Ectodermal cell (in vitro differentiated cells): ENCODE data around the gene IPO8.

Experiments
- H3K27ac ChIP-seq: 2 replicates; pipeline ENCODE4 v1.7.0; 2013; ENCODE audit warnings: mild to moderate bottlenecking, low read depth, low read length; ENCODE audit not compliant: insufficient read depth, poor library complexity, severe bottlenecking
- H3K27me3 ChIP-seq: 2 replicates; pipeline ENCODE4 v1.7.0; 2013; ENCODE audit warnings: mild to moderate bottlenecking, low read length; ENCODE audit not compliant: insufficient read depth, control insufficient read depth, poor library complexity, severe bottlenecking
- H3K36me3 ChIP-seq: one replicate; pipeline ENCODE4 v1.7.0; 2013; ENCODE audit warnings: low read length; ENCODE audit not compliant: control insufficient read depth, insufficient read depth
- H3K4me1 ChIP-seq: one replicate; pipeline ENCODE4 v1.7.0; 2013; ENCODE audit warnings: low read length; ENCODE audit not compliant: control insufficient read depth, insufficient read depth
- H3K4me3 ChIP-seq: 2 replicates; pipeline ENCODE4 v1.7.0; 2013; ENCODE audit warnings: low read depth, low read length, control low read depth; ENCODE audit not compliant: insufficient read depth
- H3K9me3 ChIP-seq: 2 replicates; pipeline ENCODE4 v1.7.0; 2013; ENCODE audit warnings: mild to moderate bottlenecking, low read length, moderate library complexity; ENCODE audit not compliant: control insufficient read depth
- WGBS, 2 experiments: methylation state at CpG; one replicate each; pipeline ENCODE4 v1.1.7; 2013; ENCODE audit warnings: missing lambda C conversion rate in 2 of 2; 5-methylcytosine and 5-hydroxymethylcytosine counted together

IPO8 gene

DNA sequence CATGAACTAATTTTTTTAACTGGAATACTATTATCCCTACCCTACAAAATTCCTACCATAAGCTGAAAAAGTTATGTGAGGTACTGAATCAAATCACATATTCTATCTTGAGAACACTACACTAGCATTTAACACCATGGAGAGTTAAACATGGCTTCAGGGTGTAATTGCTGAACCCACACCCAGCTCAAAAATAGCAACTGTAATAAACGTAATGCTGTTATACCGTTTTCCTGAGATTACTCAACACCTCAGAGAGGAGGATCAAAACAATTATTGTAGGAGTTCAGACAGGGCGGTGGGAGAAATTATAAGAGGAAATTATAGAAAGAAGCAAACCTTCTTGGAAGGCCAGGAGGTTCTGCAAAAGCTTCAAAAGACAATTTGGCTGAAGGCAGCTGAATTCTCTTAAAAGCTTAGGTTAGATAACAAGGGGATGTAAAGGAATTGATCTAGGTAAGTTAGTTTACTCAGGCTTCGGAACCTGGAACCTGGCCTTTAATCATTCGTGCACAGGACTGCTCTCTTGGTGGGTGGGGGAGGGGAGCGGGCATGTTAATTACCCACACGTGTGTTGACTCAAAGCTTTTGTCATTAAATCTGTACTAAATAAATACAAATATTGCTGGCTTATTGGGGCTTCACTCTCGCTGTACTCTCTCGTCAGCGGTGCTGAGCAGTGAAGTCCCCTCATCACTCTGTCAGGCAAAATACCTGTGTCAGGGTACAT is 12.1 kb upstream of the IPO8 start:
- WGBS, 2 experiments: 88 to 89% methylated on average over 9 to 10 of the region's 10 CpGs
- Histone ChIP-seq H3K27ac (no peak overlapping the region), H3K9me3 (no peaks in the 10 kb centered on the region), H3K4me1 (no peaks in the 10 kb centered on the region), H3K36me3 (peaks cover 4% of the 10 kb centered on the region), H3K4me3 (no peak overlapping the region), H3K27me3 (no peaks in the 10 kb centered on the region)

DNA sequence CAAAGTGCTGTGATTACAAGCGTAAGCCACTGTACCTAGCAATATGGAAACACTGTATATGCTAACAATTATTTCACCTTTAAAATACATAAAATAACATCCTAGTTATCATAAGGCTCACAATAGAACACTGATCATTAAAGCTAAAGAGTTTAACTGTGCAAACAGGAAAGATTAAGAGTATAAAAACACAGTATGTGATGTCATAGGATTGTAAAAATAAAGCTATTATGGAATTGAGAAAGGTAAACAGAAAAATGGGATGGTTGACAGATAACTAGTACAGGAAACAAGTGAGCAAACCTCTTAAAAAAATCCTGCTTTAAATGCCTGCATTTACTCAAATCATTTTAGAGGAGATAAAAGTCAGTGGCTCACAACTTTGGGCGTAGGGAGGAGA is 10.8 kb upstream of the IPO8 start:
- 93 to 100% methylated on average over 1 to 2 of the region's 2 CpGs for WGBS, 2 experiments
- Histone ChIP-seq H3K9me3 (no peaks in the 10 kb centered on the region), H3K27ac (no peak overlapping the region), H3K27me3 (no peaks in the 10 kb centered on the region), H3K36me3 (peaks cover 2% of the 10 kb centered on the region), H3K4me3 (no peak overlapping the region), H3K4me1 (no peaks in the 10 kb centered on the region)

DNA sequence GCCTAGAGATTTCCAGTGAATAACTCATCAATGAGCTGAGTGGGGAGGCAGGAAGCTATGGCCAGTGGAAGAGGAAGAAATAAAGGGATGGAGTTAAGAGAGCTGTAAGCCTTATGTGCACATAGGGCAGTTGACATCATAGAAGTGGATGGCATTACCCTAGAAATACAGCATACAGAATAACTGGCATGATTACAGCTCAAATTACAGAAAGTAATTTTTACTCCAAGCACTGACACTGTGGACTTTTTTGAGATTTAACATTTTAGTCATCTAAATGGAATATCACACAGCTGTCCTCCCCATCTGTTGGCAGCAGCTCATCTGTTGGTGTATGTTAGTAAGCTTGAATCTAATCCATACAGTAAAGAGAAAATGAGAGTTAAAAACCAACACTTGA is 5.4 kb upstream of the IPO8 start:
- Histone ChIP-seq H3K4me1 (no peaks in the 10 kb centered on the region), H3K4me3 (no peak overlapping the region), H3K9me3 (no peaks in the 10 kb centered on the region), H3K27ac (no peak overlapping the region), H3K36me3 (no peaks in the 10 kb centered on the region), H3K27me3 (no peaks in the 10 kb centered on the region)

DNA sequence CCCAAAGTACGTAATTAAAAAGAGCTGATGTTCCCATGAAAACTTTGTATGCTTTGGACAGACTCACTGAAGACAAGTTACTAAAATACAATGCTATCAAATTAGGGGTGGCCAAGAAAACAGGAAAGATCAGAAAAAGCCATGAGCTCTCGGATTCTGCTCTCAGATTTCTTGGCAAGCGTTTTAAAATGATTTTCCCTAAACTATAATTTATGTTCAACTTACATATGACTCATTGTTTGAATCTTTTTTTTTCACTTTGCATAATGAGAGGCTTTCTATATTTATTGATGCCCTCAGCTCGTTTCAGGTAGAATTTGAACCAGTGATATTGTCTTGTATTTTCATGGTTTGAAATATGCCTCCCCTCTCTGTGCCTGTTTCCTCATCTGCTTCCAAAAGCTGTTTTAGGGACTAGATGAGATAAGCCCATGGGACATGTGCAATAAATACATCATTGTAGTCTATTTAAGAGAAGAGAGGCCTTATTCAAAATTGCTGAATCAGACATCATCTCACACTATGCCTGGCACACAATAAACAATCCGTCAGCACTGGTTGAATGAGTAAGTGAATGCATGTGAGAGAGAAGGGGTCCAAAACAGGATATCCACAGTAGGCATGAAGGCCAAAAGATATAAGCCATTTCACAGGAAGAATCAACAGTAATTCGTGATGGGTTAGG is 4.7 kb upstream of the IPO8 start:
- no peak overlapping the region for H3K27ac ChIP-seq
- 91 to 94% methylated on average over 5 to 6 of the region's 6 CpGs for WGBS, 2 experiments
- H3K36me3 ChIP-seq: no peaks in the 10 kb centered on the region
- no peaks in the 10 kb centered on the region for H3K4me1 ChIP-seq
- no peaks in the 10 kb centered on the region for H3K27me3 ChIP-seq
- no peak overlapping the region for H3K4me3 ChIP-seq
- no peaks in the 10 kb centered on the region for H3K9me3 ChIP-seq

DNA sequence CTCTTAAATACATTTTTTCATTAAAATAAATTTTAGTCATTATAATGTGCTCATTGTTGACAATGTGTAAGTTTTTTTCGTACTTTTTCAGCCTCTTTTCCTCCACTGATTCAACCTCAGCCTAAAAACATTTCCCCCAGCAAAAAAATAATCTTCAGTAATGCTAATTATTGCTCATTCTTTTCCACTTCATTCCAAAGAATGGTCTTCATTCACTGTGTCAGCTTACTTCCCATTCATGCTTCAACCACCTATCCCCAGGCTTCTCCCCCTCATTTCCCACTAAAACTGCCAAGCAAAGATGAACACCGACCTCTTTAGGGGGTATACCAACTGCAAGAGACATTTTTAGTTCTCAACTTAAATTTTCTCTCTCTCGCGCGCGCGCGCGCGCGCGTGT is 2.7 kb upstream of the IPO8 start:
- Histone ChIP-seq H3K36me3 (no peaks in the 10 kb centered on the region), H3K4me3 (no peak overlapping the region), H3K27ac (no peak overlapping the region), H3K9me3 (no peaks in the 10 kb centered on the region), H3K4me1 (peaks cover 9% of the 10 kb centered on the region), H3K27me3 (no peaks in the 10 kb centered on the region)
- 86 to 90% methylated on average over 12 of the region's 12 CpGs for WGBS, 2 experiments

DNA sequence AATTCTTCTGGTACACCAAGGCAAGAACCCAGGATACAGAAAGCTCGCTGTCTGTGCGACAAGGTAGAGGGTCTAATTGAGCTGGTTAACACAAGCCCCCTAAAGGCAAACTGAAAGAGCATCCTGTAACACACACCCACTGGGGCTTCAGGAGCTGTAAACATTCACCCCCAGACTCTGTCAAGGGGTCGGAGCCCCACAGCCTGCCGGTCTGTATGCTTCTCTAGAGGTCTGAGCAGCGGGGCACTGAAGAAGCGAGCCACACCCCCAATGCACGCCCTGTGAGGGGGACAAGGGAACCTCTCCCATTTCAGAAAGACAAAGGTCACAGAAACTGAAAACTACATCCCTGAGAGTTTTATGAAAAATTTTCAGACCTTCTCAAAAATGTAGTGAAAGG is 1.3 kb upstream of the IPO8 start:
- H3K27ac ChIP-seq: no peak overlapping the region
- H3K4me1 ChIP-seq: peaks cover 9% of the 10 kb centered on the region
- no peak overlapping the region for H3K4me3 ChIP-seq
- no peaks in the 10 kb centered on the region for H3K9me3 ChIP-seq
- H3K27me3 ChIP-seq: no peaks in the 10 kb centered on the region
- 91 to 95% methylated on average over 7 of the region's 7 CpGs for WGBS, 2 experiments
- H3K36me3 ChIP-seq: no peaks in the 10 kb centered on the region

DNA sequence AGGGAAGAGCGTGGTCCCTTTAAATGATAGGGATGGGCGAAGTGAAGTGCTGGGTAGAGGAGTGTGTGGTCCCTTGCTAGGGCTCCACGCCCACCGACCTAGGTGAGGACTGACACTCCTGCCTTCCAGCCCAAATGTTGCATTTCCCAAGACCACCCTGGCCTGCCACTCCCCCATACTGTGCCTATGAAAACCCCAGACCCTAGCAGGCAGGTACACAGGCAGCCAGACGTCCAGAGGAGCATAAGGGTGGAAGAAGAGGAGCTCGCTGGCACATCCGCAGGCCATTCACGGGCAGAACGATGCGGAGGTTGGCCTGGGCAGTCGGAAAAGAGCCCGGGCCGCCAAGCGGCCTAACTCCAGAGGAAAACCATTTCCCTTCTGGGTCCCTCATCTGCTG is 817 bp upstream of the IPO8 start:
- H3K4me1 ChIP-seq: peaks cover 9% of the 10 kb centered on the region
- WGBS, 2 experiments: 83 to 87% methylated on average over 14 of the region's 14 CpGs
- H3K9me3 ChIP-seq: no peaks in the 10 kb centered on the region
- no peak overlapping the region for H3K27ac ChIP-seq
- H3K27me3 ChIP-seq: no peaks in the 10 kb centered on the region
- no peaks in the 10 kb centered on the region for H3K36me3 ChIP-seq
- peak overlapping the region; percentile 55 for H3K4me3 ChIP-seq

DNA sequence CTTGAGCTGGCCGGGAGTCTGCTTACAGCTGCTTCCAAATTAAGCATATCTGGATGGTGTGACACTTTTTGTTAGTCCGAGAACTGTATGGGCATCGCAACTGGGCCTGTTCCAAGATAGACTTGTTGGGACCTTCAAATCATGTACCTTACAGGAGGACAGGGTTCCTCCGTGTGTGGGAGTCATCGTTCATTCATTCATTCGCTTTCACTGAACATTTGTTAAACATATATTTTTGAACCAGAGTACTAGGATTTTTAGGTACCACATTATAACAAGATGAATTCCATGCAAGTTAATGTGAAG is 387 bp upstream of the IPO8 start:
- H3K27ac ChIP-seq: no peak overlapping the region
- WGBS, 2 experiments: 47% methylated on average over 5 to 6 of the region's 6 CpGs
- no peaks in the 10 kb centered on the region for H3K36me3 ChIP-seq
- H3K9me3 ChIP-seq: no peaks in the 10 kb centered on the region
- H3K27me3 ChIP-seq: no peaks in the 10 kb centered on the region
- H3K4me1 ChIP-seq: peaks cover 9% of the 10 kb centered on the region
- H3K4me3 ChIP-seq: peak overlapping the region; percentile 55

DNA sequence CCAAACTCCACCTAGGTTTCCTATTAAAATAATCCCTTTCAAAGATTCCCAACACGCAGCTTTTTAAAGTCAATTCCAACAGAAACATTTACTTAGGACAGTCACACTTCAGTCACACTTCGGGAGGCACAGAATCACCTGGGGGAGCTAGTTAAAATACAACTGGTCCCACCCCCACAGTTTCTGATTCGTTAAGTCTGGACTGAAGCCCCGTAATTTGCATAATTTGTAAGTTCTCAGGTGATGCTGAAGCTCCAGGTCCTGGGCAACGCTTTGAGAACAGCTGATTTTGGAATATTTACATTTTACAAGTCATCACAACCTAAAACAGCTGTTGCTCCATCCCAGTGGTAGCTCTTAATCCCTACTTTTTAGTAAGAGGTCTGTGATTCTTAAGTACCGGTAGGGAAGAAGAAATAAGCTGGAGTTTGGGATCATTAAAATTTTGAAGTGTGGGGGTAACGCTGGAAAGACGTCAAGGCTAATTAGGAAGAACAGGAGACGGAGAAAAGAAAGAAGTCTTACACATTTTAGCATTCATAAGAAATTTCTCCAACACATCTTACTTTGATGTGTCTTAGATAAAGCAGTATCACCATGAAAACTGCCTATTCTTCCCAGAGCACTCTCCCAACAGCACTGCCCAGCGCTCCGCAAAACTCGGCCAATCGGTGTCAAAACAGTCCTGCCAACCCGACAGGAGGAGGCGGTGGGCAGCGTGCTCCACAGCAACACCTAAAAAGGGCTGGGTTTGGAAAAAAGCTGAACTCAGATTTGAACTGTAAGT is 1.1 kb downstream of the IPO8 start:
- Histone ChIP-seq H3K4me1 (peaks cover 9% of the 10 kb centered on the region), H3K9me3 (no peaks in the 10 kb centered on the region), H3K27me3 (no peaks in the 10 kb centered on the region), H3K4me3 (peak overlapping the region; percentile 55), H3K36me3 (no peaks in the 10 kb centered on the region), H3K27ac (no peak overlapping the region)
- 5 to 7% methylated on average over 16 of the region's 16 CpGs for WGBS, 2 experiments

DNA sequence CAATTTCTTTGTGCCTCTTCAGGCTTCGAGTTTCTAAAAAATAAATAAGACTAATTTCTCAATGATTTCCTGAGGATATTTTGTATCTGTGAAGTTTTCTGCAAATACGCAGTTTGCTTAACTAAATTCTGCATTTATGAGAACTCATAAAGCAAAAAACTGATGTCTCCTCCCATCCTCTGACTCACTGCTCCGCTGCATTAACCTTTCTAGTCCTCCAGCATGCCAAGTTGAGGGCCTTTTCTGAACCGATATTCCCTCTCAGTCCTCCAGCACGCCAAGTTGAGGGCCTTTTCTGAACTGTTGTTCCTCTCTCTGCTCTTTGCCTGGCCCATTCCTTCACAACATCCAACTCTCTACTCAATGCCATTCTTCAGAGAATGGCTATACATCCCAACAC is 3.2 kb downstream of the IPO8 start:
- 93% methylated on average over 4 of the region's 5 CpGs for WGBS, 2 experiments
- Histone ChIP-seq H3K4me1 (peaks cover 9% of the 10 kb centered on the region), H3K27ac (no peak overlapping the region), H3K36me3 (no peaks in the 10 kb centered on the region), H3K4me3 (no peak overlapping the region), H3K27me3 (no peaks in the 10 kb centered on the region), H3K9me3 (no peaks in the 10 kb centered on the region)
